Measurements from ENCODE around the gene HNRNPF.

Gene HNRNPF

DNA sequence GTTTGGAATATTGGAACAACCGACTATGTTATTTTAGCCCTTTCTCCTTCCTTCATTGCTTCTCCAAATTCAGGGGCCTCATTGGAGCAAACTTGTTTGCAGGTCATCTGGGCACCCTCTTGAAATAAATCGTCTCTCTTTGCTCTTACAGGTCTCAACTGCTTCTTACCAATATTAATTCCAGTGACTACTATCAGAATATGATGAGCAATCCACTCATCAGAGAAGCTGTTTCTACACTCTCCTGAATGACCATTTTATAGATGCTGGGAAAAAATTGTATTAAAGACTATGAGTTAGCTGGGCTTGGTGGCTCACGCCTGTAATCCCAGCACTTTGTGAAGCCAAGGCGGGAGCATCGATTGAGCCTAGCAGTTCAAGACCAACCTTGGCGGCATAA lies 12.5 kb upstream of the HNRNPF start:
- no peak for DNase-seq (ENCODE audit: low spot score)

DNA sequence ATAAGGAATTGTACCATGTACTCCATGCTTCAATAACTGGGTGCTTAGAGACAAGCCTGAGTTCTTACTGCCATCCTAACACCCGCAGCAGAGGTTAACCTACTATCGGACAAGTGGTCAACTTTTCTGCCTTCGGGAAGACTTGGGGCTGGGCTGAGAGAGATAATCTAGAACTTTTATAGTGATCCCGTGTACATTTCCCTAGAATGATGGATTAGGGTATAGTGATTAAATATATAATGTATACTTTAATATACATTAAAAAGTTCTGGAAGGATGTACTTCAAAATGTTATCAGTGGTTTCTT lies 12.2 kb upstream of the HNRNPF start:
- DNase-seq (ENCODE audit: low spot score) = no peak

DNA sequence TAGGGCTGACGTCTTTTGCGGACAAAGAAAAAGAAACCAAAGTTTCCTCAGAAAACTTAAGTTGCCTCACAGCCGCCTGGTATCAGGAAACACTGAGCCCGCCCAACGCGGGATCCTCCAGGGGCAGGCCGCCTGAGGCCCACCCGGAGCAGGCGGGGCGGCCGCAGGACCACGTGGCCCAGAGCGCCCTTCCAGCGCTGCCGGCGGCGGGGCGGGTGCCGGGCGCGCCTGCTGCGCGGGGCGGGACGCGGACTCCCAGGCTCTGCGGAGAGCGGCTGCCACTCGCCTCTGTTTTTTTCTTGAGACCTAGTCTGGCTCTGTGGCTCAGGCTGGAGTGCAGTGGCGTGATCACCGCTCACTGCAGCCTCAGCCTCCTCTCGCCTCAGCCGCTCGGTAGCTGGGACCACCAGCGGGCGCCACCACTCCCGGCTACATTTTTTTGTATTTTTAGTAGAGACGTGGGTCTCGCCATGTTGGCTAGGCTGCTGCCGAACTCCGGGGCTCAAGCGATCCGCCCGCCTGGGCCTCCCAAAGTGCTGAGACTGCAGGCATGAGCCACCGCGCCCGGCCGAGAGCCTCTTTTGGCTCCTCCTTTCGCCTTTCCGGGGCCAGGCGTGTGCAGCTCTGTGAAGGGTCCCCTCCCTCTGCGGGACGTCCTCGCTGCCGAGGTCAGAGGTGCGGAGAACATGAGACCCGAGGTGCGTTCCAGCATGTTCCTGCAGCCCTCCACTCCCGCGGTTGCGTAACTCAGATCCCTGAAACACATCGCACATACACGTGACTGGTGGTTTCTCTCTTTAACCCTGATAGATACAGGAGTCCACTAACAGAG lies 11.6 kb upstream of the HNRNPF start:
- peak; percentile 88 for DNase-seq (ENCODE audit: low spot score)

GRCh38 chr10:43419997-43420368 lies 11.0 kb upstream of the HNRNPF start:
- no peak for DNase-seq (ENCODE audit: low spot score)

- no peak for DNase-seq (ENCODE audit: low spot score)
Measured at GRCh38 chr10:43417950-43418768, 9.2 kb upstream of the HNRNPF start.

DNA sequence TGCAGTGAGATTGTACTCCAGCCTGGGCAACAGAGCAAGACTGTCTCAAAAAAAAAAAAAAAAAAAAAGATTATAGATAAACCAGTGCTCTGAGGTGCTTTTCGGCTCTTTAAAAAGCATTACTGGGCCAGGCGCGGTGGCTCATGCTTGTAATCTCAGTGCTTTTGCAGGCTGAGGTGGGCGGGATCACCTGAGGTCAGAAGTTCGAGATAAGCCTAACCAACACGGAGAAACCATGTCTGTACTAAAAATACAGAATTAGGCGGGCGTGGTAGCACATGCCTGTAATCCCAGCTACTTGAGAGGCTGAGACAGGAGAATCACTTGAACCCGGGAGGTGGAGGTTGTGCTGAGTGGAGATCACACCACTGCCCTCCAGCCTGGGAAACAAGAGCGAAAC lies 6.6 kb upstream of the HNRNPF start:
- DNase-seq (ENCODE audit: low spot score) = no peak

DNA sequence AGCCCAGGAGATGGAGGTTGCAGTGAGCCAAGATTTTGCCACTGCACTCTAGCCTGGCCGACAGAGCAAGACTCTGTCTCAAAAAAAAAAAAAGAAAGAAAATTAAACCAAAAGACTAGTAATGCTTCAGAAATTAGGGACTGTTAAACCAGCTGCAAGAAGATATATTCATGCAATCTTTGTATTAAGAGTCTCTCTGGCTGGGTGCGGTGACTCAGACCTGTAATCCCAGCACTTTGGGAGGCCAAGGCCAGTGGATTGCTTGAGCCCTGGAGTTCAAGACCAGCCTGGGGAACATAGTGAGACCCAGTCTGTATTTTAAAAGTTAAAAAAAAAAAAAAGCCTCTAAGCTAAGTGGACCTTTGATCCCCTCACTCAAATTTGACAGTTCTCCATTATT lies 2.5 kb upstream of the HNRNPF start:
- DNase-seq (ENCODE audit: low spot score) = no peak

GRCh38 chr10:43410345-43410744 lies 1.4 kb upstream of the HNRNPF start:
- DNase-seq (ENCODE audit: low spot score) = no peak

GRCh38 chr10:43409385-43410109 lies 561 bp upstream of the HNRNPF start:
- no peak for DNase-seq (ENCODE audit: low spot score)

- DNase-seq (ENCODE audit: low spot score) = no peak
Measured at GRCh38 chr10:43408331-43408709, 666 bp downstream of the HNRNPF start.

DNA sequence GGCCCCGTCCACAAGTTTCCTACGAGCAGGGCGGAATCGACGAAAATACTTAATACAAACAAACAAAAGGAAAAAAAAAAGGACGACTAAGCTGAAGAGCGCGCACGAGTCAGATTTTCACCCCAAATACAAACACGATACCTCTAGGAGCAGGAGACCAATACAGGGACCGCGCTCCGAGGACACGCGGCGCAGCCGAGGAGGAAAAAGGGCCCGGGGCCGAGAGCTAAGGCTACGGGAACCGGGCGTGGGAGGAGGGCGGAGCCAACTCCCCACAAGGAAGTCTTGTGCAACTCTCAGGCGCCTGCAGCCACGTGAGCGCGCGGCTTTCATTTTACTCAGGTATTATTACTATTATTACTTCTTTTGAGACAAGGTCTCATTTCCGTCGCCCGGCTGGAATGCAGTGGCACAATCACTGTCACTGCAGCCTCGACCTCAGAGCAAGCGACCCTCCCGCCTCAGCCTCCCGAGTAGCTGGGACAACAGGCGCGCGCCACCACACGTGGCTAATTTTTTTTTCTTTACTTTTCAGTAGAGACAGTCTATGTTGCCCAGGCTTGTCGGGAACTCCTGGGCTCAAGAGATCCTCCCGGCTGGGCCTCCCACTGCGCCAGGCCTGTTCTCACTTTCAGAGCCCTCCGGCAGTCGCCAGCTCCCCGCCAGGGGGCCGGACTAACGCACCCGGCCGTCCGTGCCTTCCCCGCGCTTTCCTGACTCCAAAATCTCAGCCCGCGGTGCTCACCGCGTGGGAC lies 1.2 kb downstream of the HNRNPF start:
- peak; percentile 87 for DNase-seq (ENCODE audit: low spot score)

GRCh38 chr10:43407148-43407575 lies 1.8 kb downstream of the HNRNPF start:
- DNase-seq (ENCODE audit: low spot score) = peak; percentile 61

DNA sequence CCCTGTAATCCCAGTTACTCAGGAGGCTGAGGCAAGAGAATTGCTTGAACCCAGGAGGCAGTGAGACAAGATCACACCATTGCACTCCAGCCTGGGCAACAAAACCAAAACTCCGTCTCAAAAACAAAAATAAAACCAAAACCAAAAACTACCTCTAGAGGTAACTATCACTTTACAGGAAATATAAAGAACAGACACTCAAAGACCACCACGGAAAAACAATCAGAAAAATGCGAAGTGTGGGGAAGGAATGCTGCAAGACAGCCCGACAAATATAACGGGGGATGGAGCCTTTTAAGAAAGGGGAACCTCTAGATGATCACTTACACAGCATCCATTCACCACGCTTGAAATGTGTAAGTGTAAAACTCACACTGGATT lies 4.3 kb downstream of the HNRNPF start:
- DNase-seq (ENCODE audit: low spot score) = no peak

DNA sequence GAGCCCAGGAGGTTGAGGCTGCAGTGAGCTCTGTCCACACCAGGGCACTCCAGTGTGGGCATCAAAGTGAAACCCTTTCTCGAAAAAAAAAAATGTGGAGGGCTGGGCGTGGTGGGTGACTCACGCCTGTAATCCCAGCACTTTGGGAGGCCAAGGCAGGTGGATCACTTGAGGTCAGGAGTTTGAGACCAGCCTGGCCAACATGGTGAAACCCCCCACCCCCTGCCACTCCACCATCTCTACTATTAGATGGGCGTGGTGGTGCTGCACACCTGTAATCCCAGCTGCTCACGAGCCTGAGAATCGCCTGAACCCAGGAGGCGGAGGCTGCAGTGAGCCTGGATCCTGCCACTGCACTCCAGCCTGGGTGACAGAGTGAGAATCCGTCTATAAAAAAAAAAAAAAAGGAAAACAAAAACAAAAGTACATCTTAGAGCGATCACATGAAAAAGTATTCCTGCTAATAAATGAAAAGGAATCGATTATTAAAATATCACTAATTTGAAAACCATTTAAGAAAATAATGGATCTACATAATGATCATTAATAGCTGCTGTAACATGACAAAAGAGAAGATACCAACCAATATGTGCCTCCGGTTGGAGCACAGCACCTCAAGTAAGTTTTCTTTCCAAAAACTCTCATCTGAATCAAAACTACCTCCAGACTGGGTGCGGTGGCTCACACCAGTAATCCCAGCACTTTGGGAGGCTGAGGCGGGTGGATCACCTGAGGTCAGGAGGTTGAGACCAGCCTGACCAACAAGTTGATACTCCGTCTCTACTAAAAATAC lies 4.9 kb downstream of the HNRNPF start:
- DNase-seq (ENCODE audit: low spot score) = no peak

- no peak for DNase-seq (ENCODE audit: low spot score)
Measured at GRCh38 chr10:43402880-43403452, 6.0 kb downstream of the HNRNPF start.

DNA sequence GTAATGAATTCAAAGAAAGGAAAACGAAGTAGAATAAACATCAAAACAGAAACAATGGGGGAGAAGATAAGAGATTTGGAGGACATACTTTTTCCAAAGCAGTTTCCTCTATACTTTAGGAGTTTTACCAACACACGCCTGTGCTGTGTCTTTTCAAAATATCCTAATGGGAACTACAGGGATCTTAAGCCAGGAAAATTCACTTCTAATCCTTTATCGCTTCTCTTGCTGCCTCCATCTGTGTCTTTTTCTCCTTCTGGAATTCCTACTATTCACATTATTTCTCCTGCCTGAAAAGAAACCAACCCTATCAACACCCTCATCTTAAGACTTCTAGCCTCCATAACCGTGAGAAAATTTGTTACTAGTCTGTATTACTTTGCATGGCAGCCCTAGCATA lies 6.8 kb downstream of the HNRNPF start:
- no peak for DNase-seq (ENCODE audit: low spot score)

DNA sequence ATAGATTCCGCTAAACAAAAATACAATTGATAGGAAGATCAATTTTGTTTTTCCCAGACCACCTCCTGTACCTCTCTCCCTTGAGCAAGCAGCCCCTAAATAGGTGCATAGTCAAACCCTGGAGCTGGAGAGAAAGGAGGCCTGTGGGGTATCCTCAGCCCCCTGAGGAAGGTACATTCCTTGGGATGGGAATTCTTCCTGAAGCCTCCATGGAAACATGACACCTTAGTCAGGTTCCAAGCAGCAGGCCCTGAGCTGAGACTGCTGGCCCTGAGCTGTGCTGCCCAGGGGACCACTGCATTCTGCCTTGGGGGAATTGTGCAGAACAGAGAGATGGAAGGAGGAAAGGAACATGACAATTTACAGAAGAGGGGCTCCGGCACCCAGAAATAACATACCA lies 7.4 kb downstream of the HNRNPF start:
- DNase-seq (ENCODE audit: low spot score) = no peak

- DNase-seq (ENCODE audit: low spot score) = no peak
Measured at GRCh38 chr10:43399320-43400310, 9.4 kb downstream of the HNRNPF start.

GRCh38 chr10:43398939-43399319 lies 10.1 kb downstream of the HNRNPF start:
- DNase-seq (ENCODE audit: low spot score) = no peak
